NCI-H748 (cell line): ENCODE measurements around the gene GNG4.
A peak's percentile ranks its signal among the peaks of the same experiment; 100 is the strongest.
"Not testable (repeated sequence)": the region's sequence is repeated elsewhere in the genome, so short reads cannot be mapped to it uniquely, and the experiment has no call there.

Experiments
- DNase-seq: peaks from one replicate; lab custom pipeline; 2025; ENCODE audit not compliant: unreplicated experiment; lab: John Stamatoyannopoulos, UW

The GNG4 gene

GRCh38 chr1:235628316-235629005 lies 21.1 kb downstream of the GNG4 start:
- no peak for DNase-seq

- DNase-seq: no peak
Observed at GRCh38 chr1:235625831-235626230, 23.8 kb downstream of the GNG4 start.

GRCh38 chr1:235625340-235625739 lies 24.2 kb downstream of the GNG4 start:
- DNase-seq: no peak

- no peak for DNase-seq
Observed at GRCh38 chr1:235624721-235625333, 24.8 kb downstream of the GNG4 start.

GRCh38 chr1:235622936-235623779 lies 26.4 kb downstream of the GNG4 start:
- no peak for DNase-seq

- DNase-seq: not testable (repeated sequence)
Observed at GRCh38 chr1:235619149-235619548, 30.4 kb downstream of the GNG4 start.

GRCh38 chr1:235617808-235618207 lies 31.8 kb downstream of the GNG4 start:
- no peak for DNase-seq

- DNase-seq: no peak
Observed at GRCh38 chr1:235617140-235617539, 32.4 kb downstream of the GNG4 start.

- DNase-seq: no peak
Observed at GRCh38 chr1:235614442-235614954, 35.1 kb downstream of the GNG4 start.

- DNase-seq: no peak
Observed at GRCh38 chr1:235613602-235614001, 36.0 kb downstream of the GNG4 start.

GRCh38 chr1:235612761-235613160 lies 36.8 kb downstream of the GNG4 start:
- DNase-seq: no peak

GRCh38 chr1:235610157-235610556 lies 39.4 kb downstream of the GNG4 start:
- no peak for DNase-seq

GRCh38 chr1:235608278-235608677 lies 41.3 kb downstream of the GNG4 start:
- DNase-seq: no peak

GRCh38 chr1:235607284-235607683 lies 42.3 kb downstream of the GNG4 start:
- DNase-seq: no peak

- DNase-seq: peak; percentile 26
Observed at GRCh38 chr1:235601104-235601503, 48.5 kb downstream of the GNG4 start.

GRCh38 chr1:235599536-235599935 lies 50.0 kb downstream of the GNG4 start:
- DNase-seq: no peak

- no peak for DNase-seq
Observed at GRCh38 chr1:235597867-235598553, 51.6 kb downstream of the GNG4 start.

GRCh38 chr1:235595079-235595478 lies 54.5 kb downstream of the GNG4 start:
- no peak for DNase-seq

- not testable (repeated sequence) for DNase-seq
Observed at GRCh38 chr1:235594281-235594895, 55.2 kb downstream of the GNG4 start.

- DNase-seq: peak; percentile 12
Observed at GRCh38 chr1:235588916-235589515, 60.6 kb downstream of the GNG4 start.
